ENCODE data around the gene SERINC2. TPM values are rescaled to one million over a fixed set of nuclear protein-coding genes. Genes with fewer than 3 reads are reported as not detected.

The SERINC2 gene
- total and polyA plus RNA-seq, 2 of the 4 experiments (the other 2 are of a cell fraction), result 2.0 to 59.5 TPM

DNA sequence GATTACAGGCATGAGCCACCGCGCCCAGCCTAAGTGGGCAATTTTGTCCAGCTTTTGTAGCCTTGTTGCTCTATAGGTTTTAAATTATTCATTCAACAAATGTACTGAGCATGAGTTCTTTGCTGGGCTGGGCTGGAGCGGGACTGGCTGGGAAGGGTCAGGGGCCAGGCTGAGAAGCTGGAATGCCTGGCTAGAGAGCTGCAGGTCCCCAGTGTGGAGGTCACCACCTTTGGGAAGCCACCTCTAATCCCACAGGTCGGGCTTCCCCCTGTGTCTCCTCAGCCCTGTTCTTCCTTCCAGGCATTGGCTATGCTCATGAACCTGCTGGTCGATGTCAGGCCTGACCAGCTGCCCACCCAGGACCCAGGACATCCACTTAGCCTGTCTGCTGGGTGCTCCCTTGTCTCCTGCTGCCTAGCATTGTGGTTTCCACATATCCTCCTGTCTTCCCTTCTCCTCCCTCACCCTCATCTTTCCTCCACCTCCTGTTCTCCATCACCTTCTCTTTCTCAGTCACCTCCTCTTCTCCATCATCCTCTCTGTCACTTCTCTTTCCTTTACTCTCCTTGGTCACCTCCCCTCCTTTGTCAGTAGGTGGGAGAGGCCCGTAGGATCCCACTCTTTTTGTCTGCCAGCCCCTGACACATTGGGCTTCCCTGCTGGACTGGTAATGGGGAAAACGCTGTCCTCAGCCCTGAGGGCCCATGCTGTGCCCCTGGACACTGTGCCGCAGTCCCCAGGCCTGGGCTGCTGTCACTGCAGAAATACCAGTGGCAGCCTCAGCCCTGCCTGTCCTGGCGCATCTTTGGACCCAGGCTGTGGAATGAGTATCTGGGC lies 23.8 kb downstream of the SERINC2 start (continued):
- TF ChIP-seq CEBPB (IDR thresholded peaks at IDR 0.05; ENCODE audit: low read depth, low read length), result no peak

DNA sequence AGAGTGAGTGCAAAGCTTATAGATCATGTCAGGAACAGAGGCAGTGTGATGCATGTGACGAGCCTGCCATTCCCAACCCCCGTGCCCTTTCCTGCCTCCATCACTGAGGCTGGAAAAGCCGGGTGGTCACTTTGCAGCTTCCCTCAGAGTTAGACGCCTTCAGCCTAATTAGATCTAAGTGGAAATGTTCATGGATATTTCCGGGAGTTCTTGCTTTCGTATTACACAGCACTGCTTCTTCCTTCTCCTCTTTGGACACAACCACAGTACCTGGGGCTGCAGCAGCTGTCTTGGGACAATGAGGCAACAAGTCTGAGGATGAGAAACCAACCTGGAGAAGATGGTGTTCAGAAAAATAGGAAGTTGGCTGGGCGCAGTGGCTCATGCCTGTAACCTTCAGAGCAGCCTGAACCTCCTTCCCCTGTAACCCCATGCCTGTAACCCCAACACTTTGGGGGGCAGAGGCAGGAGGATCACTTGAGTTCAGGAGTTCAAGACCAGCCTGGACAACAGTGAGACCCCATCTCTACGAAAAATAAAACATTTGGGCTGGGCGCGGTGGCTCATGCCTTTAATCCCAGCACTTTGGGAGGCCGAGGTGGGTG lies 24.5 kb downstream of the SERINC2 start:
- dilution Hi-C loops (cut with HindIII; ENCODE audit: low sequenced_read_pairs, unreplicated experiment), result no loop called here
- TF ChIP-seq, protein P1, sequence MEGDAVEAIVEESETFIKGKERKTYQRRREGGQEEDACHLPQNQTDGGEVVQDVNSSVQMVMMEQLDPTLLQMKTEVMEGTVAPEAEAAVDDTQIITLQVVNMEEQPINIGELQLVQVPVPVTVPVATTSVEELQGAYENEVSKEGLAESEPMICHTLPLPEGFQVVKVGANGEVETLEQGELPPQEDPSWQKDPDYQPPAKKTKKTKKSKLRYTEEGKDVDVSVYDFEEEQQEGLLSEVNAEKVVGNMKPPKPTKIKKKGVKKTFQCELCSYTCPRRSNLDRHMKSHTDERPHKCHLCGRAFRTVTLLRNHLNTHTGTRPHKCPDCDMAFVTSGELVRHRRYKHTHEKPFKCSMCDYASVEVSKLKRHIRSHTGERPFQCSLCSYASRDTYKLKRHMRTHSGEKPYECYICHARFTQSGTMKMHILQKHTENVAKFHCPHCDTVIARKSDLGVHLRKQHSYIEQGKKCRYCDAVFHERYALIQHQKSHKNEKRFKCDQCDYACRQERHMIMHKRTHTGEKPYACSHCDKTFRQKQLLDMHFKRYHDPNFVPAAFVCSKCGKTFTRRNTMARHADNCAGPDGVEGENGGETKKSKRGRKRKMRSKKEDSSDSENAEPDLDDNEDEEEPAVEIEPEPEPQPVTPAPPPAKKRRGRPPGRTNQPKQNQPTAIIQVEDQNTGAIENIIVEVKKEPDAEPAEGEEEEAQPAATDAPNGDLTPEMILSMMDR (conservative IDR thresholded peaks at IDR 0.05; ENCODE audit: low read depth, low read length), result no peak
- no peak for TF ChIP-seq MAZ (IDR thresholded peaks at IDR 0.05; ENCODE audit: borderline replicate concordance, low read depth, low read length)
- no peak for TF ChIP-seq MAFK (IDR thresholded peaks at IDR 0.05; ENCODE audit: low read depth, low read length)
- TF ChIP-seq, protein P2, sequence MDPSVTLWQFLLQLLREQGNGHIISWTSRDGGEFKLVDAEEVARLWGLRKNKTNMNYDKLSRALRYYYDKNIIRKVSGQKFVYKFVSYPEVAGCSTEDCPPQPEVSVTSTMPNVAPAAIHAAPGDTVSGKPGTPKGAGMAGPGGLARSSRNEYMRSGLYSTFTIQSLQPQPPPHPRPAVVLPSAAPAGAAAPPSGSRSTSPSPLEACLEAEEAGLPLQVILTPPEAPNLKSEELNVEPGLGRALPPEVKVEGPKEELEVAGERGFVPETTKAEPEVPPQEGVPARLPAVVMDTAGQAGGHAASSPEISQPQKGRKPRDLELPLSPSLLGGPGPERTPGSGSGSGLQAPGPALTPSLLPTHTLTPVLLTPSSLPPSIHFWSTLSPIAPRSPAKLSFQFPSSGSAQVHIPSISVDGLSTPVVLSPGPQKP (IDR thresholded peaks at IDR 0.05; ENCODE audit: borderline replicate concordance, low read depth, low read length), result no peak
- no peak for TF ChIP-seq SMC3 (IDR thresholded peaks at IDR 0.05; ENCODE audit: low read depth, low read length)
- TF ChIP-seq CHD1 (IDR thresholded peaks at IDR 0.05; ENCODE audit: low read depth, low read length), result no peak
- TF ChIP-seq NFE2L2 (IDR thresholded peaks at IDR 0.05; ENCODE audit: low read depth, low read length), result no peak
- TF ChIP-seq BHLHE40 (IDR thresholded peaks at IDR 0.05; ENCODE audit: low read depth, low read length), result no peak
- TF ChIP-seq RCOR1 (IDR thresholded peaks at IDR 0.05; ENCODE audit: insufficient replicate concordance, low read length), result no peak
- no peak for TF ChIP-seq RFX5 (IDR thresholded peaks at IDR 0.05; ENCODE audit: low read depth, low read length)

More for the DNA sequence above, 24.5 kb downstream of the SERINC2 start:
- Histone ChIP-seq H2AFZ (replicated peaks; ENCODE audit: low read length, poor library complexity) (no peak overlapping the region), H3K9me3 (ENCODE audit: control insufficient read depth, insufficient read depth, low read length) (no peaks in the 10 kb centered on the region), H2BK20ac (ENCODE audit: low read depth, low read length) (no peak overlapping the region), H3K18ac (ENCODE audit: low read depth, low read length) (no peak overlapping the region), H4K5ac (ENCODE audit: low read depth, low read length) (no peak overlapping the region), H2BK120ac (ENCODE audit: low read depth, low read length) (no peak overlapping the region), H3K36me3 (ENCODE audit: control insufficient read depth, insufficient read depth, low read length) (peaks cover 8% of the 10 kb centered on the region; the same call in 1 of the 2 replicates), H2BK5ac (ENCODE audit: low read depth, low read length, poor library complexity, severe bottlenecking) (no peak overlapping the region), H2AK5ac (ENCODE audit: low read depth, low read length) (no peak overlapping the region), H3K4me1 (ENCODE audit: control insufficient read depth, insufficient read depth, low read length) (no peaks in the 10 kb centered on the region), H3K4me3 (ENCODE audit: insufficient read depth, low read depth, low read length) (no peak overlapping the region), H3K4ac (ENCODE audit: low read depth, low read length) (no peak overlapping the region), H3K14ac (replicated peaks; ENCODE audit: low read depth, low read length) (no peak overlapping the region), H2AK9ac (replicated peaks; ENCODE audit: low read depth, low read length, poor library complexity) (no peak overlapping the region), H3K4me2 (ENCODE audit: low read depth, low read length) (no peak overlapping the region), H3K27me3 (ENCODE audit: control insufficient read depth, insufficient read depth, low read length) (peaks cover 9% of the 10 kb centered on the region), H3K79me1 (ENCODE audit: low read depth in 1 of 2, low read length in 2 of 2) (no peaks in the 10 kb centered on the region), H4K91ac (ENCODE audit: insufficient read depth, low read depth, low read length) (no peak overlapping the region), H3K56ac (ENCODE audit: extremely low read depth, insufficient read depth, low read length) (no peak overlapping the region), H3K27ac (ENCODE audit: insufficient read depth, low read length) (no peak overlapping the region), H2BK15ac (ENCODE audit: low read depth, low read length) (no peak overlapping the region), H3K23ac (ENCODE audit: low read depth, low read length) (no peak overlapping the region), H3K9me1 (ENCODE audit: insufficient read depth, low read length) (peaks cover 2% of the 10 kb centered on the region; the same call in 1 of the 2 replicates), H4K20me1 (ENCODE audit: insufficient read depth, low read length) (peaks cover 14% of the 10 kb centered on the region; the same call in 1 of the 2 replicates), H3K9ac (ENCODE audit: low read depth, low read length) (no peak overlapping the region), H4K8ac (ENCODE audit: low read depth in 2 of 2, low read length in 2 of 2) (no peak overlapping the region)
- in situ Hi-C loops (cut with MboI; ENCODE audit: low sequenced_read_pairs), result no loop called here
- ChIA-PET POLR2A (ENCODE audit: unreplicated experiment) (no interaction called here), CTCF (no interaction called here)
- intact Hi-C loops (cut with micrococcal nuclease), result loop anchor here (10.0 kb wide), 1 partner anchor 357 kb away; no protein-coding TSS in a partner anchor
- no peak for ATAC-seq (ENCODE audit: low read depth)
- no TSS peak for BruUV-seq (replicated peaks)
- DNase-seq, result no peak
- WGBS, 2 experiments (ENCODE audit: extremely low coverage in 2 of 2, insufficient read length in 1 of 2), result no CpG with 5 or more reads among the region's 11 CpGs

All from IMR-90 (cell line).